OCI-LY3 (cell line): ENCODE data around the gene OTOG.

Experiments used
- H2AFZ ChIP-seq: fragments of 200-600, 300-600 bp; shearing (Covaris generic); 2 replicates; pipeline ENCODE4 v1.6.0; 2014; ENCODE audit warnings: antibody characterized with exemption, low read depth, low read length
- H3K27ac ChIP-seq: fragments of 200-600, 300-600 bp; sonication (generic); 2 replicates; pipeline ENCODE4 v1.5.1; 2014; ENCODE audit warnings: mild to moderate bottlenecking, low read length, moderate library complexity, mixed read lengths
- H3K27me3 ChIP-seq: fragments of 200-600, 300-600 bp; sonication (generic); 2 replicates; pipeline ENCODE4 v1.6.1; 2014; ENCODE audit warnings: low read depth, low read length, mixed read lengths
- H3K36me3 ChIP-seq: fragments of 200-600, 300-600 bp; sonication (generic); replicated peaks from 2 replicates; pipeline ENCODE3; 2014; ENCODE audit warnings: low read depth, low read length, mixed read lengths
- H3K4me1 ChIP-seq: fragments of 300-600, 200-600 bp; sonication (generic); 2 replicates; pipeline ENCODE4 v1.6.1; 2014; ENCODE audit warnings: low read length, mixed read lengths
- H3K4me2 ChIP-seq: fragments of 200-600, 300-600 bp; sonication (generic); 2 replicates; pipeline ENCODE4 v1.6.1; 2014; ENCODE audit warnings: low read length, mixed read lengths
- H3K4me3 ChIP-seq: fragments of 300-600, 200-600 bp; sonication (generic); 2 replicates; pipeline ENCODE4 v1.5.1; 2014; ENCODE audit warnings: antibody characterized with exemption, mild to moderate bottlenecking, low read length, moderate library complexity
- H3K79me2 ChIP-seq: fragments of 300-600, 200-600 bp; shearing (Covaris generic); 2 replicates; pipeline ENCODE4 v1.6.1; 2014; ENCODE audit warnings: mild to moderate bottlenecking, low read length, mixed read lengths
- H3K9ac ChIP-seq: fragments of 300-600, 200-600 bp; shearing (Covaris generic); 2 replicates; pipeline ENCODE4 v1.6.0; 2014; ENCODE audit warnings: mild to moderate bottlenecking, low read length, moderate library complexity
- H3K9me3 ChIP-seq: fragments of 200-600, 300-600 bp; shearing (Covaris generic); 2 replicates; pipeline ENCODE4 v1.6.1; 2014; ENCODE audit warnings: low read length, mixed read lengths; ENCODE audit not compliant: insufficient read depth
- H4K20me1 ChIP-seq: fragments of 200-600, 300-600 bp; sonication (generic); 2 replicates; pipeline ENCODE4 v1.6.1; 2016; ENCODE audit warnings: low read length, mixed read lengths; ENCODE audit not compliant: insufficient read depth
- EZH2phosphoT487 ChIP-seq: fragments of 200-600 bp; shearing (Covaris generic); IDR thresholded peaks from 2 replicates; pipeline ENCODE4 v1.6.1; 2018; ENCODE audit warnings: antibody characterized with exemption, mixed run types, low read depth
- TF ChIP-seq, protein P1 (sequence below): fragments of 200-600, 300-600 bp; sonication (generic); IDR thresholded peaks from 2 replicates; pipeline ENCODE4 v1.5.1; 2014; ENCODE audit warnings: antibody characterized with exemption, low read length, low read depth

Gene OTOG

GRCh38 chr11:17510507-17511206 lies 36.4 kb upstream of the OTOG start:
- no peaks in the 10 kb centered on the region for H4K20me1 ChIP-seq
- no peak overlapping the region for H3K9ac ChIP-seq
- no peak overlapping the region for H3K4me3 ChIP-seq
- peaks cover 71% of the 10 kb centered on the region for H3K27me3 ChIP-seq
- H3K27ac ChIP-seq = no peak overlapping the region
- TF ChIP-seq, protein P1, sequence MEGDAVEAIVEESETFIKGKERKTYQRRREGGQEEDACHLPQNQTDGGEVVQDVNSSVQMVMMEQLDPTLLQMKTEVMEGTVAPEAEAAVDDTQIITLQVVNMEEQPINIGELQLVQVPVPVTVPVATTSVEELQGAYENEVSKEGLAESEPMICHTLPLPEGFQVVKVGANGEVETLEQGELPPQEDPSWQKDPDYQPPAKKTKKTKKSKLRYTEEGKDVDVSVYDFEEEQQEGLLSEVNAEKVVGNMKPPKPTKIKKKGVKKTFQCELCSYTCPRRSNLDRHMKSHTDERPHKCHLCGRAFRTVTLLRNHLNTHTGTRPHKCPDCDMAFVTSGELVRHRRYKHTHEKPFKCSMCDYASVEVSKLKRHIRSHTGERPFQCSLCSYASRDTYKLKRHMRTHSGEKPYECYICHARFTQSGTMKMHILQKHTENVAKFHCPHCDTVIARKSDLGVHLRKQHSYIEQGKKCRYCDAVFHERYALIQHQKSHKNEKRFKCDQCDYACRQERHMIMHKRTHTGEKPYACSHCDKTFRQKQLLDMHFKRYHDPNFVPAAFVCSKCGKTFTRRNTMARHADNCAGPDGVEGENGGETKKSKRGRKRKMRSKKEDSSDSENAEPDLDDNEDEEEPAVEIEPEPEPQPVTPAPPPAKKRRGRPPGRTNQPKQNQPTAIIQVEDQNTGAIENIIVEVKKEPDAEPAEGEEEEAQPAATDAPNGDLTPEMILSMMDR = no peak
- no peak for TF ChIP-seq EZH2phosphoT487
- H3K79me2 ChIP-seq = no peaks in the 10 kb centered on the region
- H2AFZ ChIP-seq = no peak overlapping the region
- H3K4me2 ChIP-seq = no peak overlapping the region
- H3K36me3 ChIP-seq = no peaks in the 10 kb centered on the region
- no peaks in the 10 kb centered on the region for H3K4me1 ChIP-seq
- H3K9me3 ChIP-seq = no peaks in the 10 kb centered on the region

- H3K4me1 ChIP-seq = no peaks in the 10 kb centered on the region
- H3K4me2 ChIP-seq = no peak overlapping the region
- H3K9ac ChIP-seq = no peak overlapping the region
- H4K20me1 ChIP-seq = no peaks in the 10 kb centered on the region
- H3K9me3 ChIP-seq = no peaks in the 10 kb centered on the region
- no peak overlapping the region for H3K4me3 ChIP-seq
- no peaks in the 10 kb centered on the region for H3K79me2 ChIP-seq
- TF ChIP-seq, protein P1 = no peak
- TF ChIP-seq EZH2phosphoT487 = no peak
- H3K27me3 ChIP-seq = peaks cover 70% of the 10 kb centered on the region
- H2AFZ ChIP-seq = no peak overlapping the region
- no peak overlapping the region for H3K27ac ChIP-seq
- no peaks in the 10 kb centered on the region for H3K36me3 ChIP-seq
Observed at GRCh38 chr11:17511571-17511970, 35.5 kb upstream of the OTOG start.

- Histone ChIP-seq H2AFZ (no peak overlapping the region), H3K4me2 (no peak overlapping the region), H3K4me1 (no peaks in the 10 kb centered on the region), H3K27me3 (peaks cover 70% of the 10 kb centered on the region), H3K9me3 (no peaks in the 10 kb centered on the region), H3K9ac (no peak overlapping the region), H3K36me3 (no peaks in the 10 kb centered on the region), H3K79me2 (no peaks in the 10 kb centered on the region), H3K27ac (no peak overlapping the region), H3K4me3 (no peak overlapping the region), H4K20me1 (no peaks in the 10 kb centered on the region)
- TF ChIP-seq, protein P1 = no peak
- no peak for TF ChIP-seq EZH2phosphoT487
Observed at GRCh38 chr11:17512101-17512500, 35.0 kb upstream of the OTOG start.

DNA sequence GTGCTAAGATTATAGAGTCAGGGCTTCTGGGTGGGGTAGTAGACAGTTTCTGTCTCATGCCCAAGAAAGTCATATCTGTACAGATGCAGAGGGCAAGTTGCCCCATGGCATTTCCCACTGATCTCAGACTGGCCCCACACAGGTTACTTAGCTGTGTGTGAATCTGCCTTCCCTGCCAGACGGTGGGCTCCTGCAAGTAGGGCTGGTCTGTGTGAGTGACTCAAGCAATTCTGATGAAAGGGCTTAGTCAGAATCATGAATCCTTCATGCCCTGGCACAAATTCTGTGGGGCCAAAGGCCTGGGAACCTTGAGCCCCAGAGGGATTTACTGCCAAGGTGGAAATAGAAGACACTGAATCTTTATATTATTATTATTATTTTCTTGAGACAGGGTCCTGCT lies 33.2 kb upstream of the OTOG start:
- Histone ChIP-seq H4K20me1 (no peaks in the 10 kb centered on the region), H3K9ac (no peak overlapping the region), H3K9me3 (no peaks in the 10 kb centered on the region), H3K27ac (no peak overlapping the region), H3K36me3 (no peaks in the 10 kb centered on the region), H3K79me2 (no peaks in the 10 kb centered on the region), H3K4me1 (no peaks in the 10 kb centered on the region), H2AFZ (no peak overlapping the region), H3K4me3 (no peak overlapping the region), H3K4me2 (no peak overlapping the region), H3K27me3 (peaks cover 65% of the 10 kb centered on the region)
- no peak for TF ChIP-seq EZH2phosphoT487
- TF ChIP-seq, protein P1 = no peak
